GM12873 (cell line): ENCODE measurements around the gene RCAN1.

ENCODE experiments used
- TF ChIP-seq, protein P1 (sequence below): IDR thresholded peaks from 2 replicates; pipeline ENCODE4 v1.5.1; 2012; ENCODE audit warnings: low read depth, mild to moderate bottlenecking, moderate library complexity, low read length, control low read depth; ENCODE audit not compliant: insufficient read depth; ENCODE audit errors: missing control alignments

RCAN1 gene

DNA sequence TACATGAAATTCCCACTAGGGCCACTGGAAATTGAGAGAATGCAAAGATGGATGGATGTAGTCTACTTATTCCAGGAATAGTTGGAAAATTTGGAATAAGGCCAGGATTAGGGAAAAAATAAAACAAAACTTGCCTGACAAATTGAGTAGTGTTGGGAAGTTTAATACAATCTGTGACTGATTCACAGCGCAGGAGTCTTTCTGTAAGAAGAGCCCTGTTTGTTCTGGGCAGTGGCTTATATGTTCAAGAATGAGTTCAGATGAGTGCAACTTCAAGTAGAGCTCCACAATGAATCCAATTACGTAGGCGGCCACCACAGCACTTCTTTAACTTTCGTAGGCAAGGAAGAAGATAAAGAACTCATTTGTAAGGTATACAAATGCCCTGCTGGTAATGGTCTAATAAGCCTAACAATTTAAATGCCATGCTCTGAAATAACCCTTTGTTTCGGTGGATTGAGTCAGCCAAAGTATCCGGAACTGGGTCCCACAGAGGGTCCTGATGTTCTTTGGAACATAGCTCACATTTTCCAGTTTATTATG is 55.8 kb downstream of the RCAN1 start:
- TF ChIP-seq, protein P1, sequence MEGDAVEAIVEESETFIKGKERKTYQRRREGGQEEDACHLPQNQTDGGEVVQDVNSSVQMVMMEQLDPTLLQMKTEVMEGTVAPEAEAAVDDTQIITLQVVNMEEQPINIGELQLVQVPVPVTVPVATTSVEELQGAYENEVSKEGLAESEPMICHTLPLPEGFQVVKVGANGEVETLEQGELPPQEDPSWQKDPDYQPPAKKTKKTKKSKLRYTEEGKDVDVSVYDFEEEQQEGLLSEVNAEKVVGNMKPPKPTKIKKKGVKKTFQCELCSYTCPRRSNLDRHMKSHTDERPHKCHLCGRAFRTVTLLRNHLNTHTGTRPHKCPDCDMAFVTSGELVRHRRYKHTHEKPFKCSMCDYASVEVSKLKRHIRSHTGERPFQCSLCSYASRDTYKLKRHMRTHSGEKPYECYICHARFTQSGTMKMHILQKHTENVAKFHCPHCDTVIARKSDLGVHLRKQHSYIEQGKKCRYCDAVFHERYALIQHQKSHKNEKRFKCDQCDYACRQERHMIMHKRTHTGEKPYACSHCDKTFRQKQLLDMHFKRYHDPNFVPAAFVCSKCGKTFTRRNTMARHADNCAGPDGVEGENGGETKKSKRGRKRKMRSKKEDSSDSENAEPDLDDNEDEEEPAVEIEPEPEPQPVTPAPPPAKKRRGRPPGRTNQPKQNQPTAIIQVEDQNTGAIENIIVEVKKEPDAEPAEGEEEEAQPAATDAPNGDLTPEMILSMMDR: no peak

DNA sequence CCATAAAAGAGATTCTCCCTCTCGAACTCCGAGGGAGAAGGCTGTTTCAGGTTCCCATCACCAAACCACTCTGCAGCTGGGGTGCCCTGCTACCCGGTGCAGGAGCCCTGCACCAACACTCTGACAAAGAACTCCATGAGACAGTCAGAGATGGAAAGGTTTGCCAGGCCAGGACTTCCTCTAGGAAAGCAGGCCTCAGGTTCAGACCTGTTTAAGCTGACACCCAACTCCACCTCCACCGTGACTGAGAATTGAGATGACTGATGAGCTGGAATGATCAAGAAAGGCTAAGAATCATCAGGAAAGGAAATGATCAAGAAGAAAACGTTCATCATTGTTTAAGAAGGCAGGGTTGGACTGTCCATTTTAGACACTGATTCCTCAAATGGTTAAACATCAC is 56.7 kb downstream of the RCAN1 start:
- TF ChIP-seq, protein P1: no peak

DNA sequence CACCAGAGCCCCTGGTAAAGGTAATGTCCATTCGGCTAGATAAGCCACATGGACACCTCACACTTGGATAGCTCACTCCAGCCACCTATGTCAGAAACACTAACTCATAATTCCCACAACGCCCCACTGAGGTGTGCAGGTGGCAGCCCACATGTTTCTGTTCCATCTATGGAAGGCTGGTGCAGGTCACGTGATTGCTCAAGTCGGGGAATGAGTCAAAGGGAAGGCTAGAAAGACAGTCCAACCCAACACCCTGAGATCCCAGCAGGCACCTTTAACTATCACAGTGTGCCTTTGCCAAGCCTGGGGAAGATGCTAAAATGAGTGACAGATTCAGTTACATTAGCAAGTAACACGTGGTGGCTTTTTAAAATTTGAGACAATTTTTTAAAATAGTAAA is 57.7 kb downstream of the RCAN1 start:
- TF ChIP-seq, protein P1: no peak

DNA sequence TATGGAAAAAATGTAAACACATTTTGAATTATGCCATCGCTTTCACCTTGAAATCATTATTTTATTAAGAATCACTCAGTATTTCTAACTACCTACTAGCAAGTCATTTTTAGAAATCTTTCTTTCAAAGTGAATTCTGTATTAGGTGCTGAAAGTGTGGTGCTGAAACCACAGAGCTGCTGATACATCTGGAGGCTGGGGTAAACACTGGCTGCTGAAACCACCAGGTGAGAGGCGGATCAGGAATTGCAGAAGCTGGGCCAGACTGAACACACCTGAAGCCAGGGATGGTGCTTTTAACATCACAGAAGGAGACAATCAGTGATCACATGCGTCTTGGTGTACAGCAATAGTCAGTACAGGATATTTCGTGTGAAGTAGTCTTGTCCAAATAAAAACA is 60.7 kb downstream of the RCAN1 start:
- TF ChIP-seq, protein P1: no peak

DNA sequence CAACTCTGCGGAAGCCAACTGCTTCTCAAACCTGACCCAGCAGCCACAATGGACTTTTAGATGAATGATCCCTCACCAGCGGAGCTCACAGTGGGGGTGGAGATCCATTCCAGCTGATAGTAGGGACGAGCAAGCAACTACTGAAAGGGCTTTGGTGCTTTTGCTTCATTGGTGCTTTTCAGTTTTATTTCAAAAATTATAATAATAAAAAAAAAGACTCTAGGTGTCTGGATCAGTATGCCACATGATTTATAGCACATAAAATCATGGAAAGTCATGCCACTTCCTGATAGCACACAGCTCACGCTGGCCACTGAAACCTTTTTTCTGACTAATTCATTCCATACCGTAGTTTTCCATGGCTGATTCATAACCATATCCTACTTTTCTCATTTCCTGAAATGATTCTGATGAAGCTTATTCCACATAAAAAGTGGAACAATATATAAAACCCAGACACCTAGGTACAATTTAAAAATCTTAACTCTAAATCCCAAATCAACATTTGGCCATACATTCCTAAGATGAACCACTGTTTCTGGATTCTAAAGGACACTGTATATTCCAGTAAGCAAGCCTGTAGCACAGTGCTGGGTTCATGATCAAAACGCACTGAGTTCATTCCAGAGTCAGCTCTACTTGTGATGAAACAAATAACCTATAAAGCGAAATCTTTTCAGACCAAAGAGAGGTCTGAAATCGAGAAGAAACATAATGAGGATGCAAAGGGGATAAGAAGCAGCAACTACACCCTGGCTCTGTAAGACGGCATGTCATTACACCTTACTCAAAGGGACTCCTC is 61.6 kb downstream of the RCAN1 start:
- TF ChIP-seq, protein P1: no peak

DNA sequence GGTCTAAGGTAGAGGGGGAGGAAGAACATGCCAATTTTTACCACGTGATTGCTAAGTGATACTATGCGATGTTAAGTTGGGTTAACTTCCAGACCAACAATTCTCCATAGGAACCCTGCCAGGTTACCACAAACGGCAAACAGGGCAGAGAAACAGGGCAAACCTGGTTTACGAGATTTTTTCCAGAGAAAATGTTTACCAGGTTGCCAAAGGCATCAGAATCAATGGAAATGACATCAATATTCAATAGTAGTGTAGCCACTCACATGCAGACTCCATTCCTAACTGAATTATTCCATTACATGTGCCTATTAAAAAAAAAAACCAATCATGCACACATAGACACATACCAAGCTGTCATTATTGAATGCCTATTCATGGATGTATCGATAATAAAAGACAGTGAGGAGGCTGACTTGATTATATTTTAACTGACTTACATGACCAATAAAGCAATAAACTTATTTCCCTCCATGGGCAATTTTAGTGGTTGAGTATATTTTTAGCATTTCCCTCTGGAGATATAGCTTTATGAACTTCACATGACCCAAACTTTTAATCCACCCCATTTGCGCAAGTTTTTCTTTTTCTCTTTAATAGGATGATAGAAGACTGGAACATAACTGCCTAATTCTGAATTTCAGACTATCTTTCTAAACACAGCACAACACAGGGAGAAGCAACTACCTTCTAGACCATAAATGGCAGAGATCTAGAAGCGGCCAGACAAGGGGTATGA is 62.4 kb downstream of the RCAN1 start:
- TF ChIP-seq, protein P1: no peak

DNA sequence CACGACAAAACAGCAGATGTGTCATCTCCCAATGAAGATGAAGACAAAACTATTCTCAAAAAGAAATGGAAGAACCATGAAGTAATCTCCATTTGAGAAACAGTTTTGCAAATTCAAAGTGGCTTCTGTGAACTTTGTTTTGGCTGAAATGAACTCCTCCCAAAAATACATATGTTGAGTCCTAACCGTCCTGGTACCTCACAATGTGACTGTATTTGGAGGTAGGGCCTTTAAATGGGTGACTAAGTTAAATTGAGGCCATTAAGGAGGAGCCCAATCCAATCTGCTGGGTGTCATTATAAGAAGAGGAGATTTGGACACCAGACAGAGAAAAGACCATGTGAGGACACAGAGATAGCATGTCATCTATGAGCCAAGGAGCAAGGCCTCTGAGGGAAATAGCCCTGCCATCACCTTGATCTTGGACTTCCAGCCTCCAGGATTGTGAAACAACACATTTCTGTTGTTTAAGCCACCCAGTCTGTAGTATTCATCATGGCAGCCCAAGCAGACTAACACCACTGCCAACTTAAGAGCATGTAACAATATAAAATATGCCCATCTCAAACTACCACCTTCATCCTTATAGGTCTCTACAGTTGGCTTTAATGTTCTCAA is 64.6 kb downstream of the RCAN1 start:
- TF ChIP-seq, protein P1: no peak
